Skin of body (tissue), 2 donors: ENCODE results near the gene NCBP1. TPM values are rescaled to one million over a fixed set of nuclear protein-coding genes. Genes with fewer than 3 reads are reported as not detected.
A peak's percentile ranks its signal among the peaks of the same experiment; 100 is the strongest.
"Not testable (repeated sequence)": the region's sequence is repeated elsewhere in the genome, so short reads cannot be mapped to it uniquely, and the experiment has no call there.

Experiments
- DNase-seq: peaks from one replicate; lab custom pipeline; 2025; lab: John Stamatoyannopoulos, UW
- total RNA-seq: library from RNA; depleted of rRNA; stranded (reverse); fragments of >200 nt; gene quantifications from one replicate; pipeline ENCODE4 v1.2.3, GENCODE V29; 2014

NCBP1 gene, protein sequence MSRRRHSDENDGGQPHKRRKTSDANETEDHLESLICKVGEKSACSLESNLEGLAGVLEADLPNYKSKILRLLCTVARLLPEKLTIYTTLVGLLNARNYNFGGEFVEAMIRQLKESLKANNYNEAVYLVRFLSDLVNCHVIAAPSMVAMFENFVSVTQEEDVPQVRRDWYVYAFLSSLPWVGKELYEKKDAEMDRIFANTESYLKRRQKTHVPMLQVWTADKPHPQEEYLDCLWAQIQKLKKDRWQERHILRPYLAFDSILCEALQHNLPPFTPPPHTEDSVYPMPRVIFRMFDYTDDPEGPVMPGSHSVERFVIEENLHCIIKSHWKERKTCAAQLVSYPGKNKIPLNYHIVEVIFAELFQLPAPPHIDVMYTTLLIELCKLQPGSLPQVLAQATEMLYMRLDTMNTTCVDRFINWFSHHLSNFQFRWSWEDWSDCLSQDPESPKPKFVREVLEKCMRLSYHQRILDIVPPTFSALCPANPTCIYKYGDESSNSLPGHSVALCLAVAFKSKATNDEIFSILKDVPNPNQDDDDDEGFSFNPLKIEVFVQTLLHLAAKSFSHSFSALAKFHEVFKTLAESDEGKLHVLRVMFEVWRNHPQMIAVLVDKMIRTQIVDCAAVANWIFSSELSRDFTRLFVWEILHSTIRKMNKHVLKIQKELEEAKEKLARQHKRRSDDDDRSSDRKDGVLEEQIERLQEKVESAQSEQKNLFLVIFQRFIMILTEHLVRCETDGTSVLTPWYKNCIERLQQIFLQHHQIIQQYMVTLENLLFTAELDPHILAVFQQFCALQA
- total RNA-seq: 32.7 TPM

DNA sequence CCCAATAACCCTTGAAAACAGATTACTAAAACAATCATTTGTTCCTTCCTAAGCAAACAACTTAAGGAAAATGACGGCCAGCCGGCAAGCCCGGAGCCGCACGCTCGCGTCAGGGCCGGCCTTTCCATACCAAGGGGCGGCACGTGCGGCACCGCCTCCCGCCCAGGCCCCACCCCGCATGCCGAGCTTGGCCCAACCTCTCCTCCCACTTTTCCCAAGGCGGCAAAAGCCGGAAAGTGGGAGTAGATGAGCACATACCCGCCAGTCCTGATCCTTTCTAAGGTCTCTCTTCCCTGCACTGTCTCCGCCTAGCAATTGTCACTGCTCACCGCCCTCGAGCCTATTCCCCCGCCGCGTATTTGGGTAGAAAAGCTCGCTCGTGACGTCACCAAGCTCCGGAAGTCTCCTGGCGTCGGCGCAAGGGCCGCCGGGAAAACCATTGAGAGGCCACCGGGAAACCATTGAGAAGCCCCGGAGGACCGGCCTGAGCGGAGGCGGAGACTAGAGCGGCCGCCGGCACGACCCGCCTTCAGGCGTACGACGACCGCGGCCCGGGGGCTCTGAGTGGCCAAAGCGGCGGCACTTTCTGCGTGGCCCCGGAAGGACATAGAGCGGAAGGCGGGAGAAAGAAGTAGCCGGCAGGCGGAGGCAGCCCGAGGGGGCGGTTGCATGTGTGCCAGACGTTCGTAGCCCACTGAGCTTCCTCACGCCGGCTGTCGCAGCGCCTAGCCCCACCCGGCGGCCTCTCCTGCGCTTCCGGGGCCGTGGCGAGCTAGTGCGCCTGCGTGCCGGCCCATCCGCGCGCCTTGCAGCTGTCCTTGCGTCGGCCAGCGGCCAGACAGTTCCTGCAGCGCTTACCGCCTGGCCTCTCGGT is at the start of gene NCBP1, which contains the start of gene TSTD2:
Gene NCBP1 (plus strand): TSS at position 837 of the 874 bp plus-strand sequence. CDS start 61 bp downstream, outside the sequence.
Gene TSTD2 (minus strand): TSS at position 384 of the 874 bp plus-strand sequence. CDS start 5,806 bp downstream, outside the sequence.
- DNase-seq: peak; percentile 97

DNA sequence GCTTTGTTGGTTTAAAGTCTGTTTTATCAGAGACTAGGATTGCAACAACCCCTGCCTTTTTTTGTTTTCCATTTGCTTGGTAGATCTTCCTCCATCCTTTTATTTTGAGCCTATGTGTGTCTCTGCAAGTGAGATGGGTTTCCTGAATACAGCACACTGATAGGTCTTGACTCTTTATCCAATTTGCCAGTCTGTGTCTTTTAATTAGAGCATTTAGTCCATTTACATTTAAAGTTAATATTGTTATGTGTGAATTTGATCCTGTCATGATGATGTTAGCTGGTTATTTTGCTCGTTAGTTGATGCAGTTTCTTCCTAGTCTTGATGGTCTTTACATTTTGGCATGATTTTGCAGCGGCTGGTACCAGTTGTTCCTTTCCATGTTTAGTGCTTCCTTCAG is 48.8 kb upstream of the NCBP1 start:
- DNase-seq: not testable (repeated sequence)

DNA sequence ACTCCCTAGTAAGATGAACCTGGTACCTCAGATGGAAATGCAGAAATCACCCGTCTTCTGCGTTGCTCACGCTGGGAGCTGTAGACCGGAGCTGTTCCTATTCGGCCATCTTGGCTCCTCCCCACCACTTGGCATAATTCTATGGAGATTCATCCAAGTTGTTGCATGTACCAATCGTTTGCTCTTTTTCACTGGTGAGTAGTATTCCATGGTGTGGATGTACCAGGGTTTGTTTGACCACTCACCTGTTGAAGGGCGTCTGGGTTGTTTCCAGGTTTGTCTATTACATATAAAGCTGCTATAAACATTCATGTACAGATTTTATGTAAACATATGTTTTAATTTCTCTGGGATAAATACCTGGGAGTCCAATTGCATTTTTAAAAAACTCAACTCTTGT is 46.7 kb upstream of the NCBP1 start:
- DNase-seq: not testable (repeated sequence)

DNA sequence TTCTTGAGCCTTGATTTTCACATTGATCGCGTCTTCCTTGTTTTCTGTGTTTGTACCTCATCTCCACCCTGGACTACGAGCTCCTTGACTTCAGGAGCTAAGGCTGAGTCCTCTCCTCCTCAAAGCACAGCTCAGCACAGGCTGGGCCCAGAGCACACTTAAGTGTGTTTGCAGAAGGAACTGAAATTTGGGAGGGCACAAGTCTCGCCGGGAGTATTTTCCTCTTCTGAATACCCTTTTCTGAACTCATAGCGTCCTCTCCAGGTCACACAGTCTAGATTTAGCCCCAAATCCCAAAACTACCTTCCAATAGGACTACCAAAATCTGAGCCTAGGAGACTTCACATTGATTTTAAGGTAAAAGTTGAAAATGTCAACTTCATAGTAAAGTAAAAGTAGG is 42.1 kb upstream of the NCBP1 start:
- DNase-seq: no peak

DNA sequence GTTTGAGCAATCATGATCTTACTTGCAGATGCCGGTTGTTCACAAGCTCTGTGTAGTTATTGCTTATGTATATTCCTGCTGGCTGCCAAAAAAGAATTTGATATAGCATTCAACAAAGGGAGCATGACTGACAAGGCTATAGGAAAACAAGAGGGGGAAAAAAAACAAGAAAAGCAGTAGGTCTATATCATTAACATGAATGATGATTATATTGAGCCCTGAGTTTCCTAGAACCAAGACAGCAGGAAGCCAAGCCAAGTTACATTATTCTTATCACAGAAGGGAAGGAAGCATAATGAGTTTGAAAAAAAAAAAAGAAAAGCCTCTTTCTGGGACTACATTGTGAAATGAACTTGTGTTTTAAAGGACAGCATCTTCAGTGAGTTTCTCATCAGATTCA is 41.5 kb upstream of the NCBP1 start:
- DNase-seq: no peak

DNA sequence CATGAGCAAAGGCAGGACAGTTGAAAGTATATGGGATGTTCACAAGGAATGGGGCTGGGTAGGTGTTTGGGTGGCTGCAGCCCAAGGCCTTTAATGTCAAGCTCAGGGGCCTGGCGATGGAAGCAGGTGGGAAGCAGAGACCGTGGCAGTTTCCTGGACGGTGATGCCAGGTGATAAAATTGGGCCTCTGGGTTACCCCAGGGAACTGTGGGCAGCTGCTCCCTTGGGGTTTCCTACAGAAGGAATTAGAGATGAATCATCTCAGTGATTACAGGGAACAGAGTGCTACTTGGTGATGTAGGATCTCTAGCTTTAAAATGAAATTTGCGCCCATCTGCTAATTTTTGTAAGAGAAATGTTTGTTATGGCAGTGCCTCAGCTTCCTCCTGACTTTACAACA is 39.7 kb upstream of the NCBP1 start:
- no peak for DNase-seq

DNA sequence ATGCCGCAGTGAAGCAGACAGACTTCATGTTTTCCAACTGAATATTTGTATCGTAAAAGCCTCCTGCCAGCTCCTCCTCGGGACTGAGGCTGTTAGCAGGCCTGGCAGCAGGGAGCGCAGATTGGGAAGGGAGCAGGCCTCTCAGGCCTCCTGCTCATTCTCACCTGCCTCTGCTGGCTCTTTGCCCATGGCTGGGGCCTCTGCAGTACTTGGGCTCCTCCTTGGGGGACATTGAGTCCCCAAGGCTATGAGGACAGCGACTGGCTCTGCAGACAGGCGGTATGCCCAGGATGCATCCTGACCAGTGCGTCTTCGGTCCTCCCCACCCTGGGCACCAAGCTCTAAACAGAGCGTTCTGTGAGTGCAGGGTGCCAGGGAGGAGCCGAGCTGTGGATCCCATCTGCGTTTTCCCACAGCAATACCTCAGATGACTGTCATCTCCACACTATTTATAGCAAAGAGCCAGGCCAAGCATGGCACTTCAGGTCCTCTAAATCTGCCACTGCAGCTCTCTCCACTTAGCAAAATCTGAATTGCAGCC is 39.2 kb upstream of the NCBP1 start:
- DNase-seq: no peak

DNA sequence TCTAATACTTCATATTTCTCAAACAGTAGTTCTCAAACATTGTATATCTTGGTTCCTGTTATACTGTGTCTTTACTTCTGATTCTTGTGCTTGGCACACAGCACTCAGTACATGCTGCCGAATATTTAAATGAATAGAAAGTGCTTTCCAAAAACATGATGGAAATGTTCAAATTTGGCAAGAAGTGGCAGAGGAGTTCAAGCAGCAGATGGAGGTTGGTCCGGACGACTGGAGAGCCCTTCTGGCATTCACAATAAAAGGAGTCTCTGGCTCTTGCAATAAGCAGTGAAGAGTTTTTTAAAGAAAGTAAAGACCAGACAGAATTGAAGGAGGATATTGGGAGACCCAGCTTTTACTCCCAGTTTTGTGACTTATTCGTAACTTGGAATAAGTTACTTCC is 36.7 kb upstream of the NCBP1 start:
- DNase-seq: no peak

DNA sequence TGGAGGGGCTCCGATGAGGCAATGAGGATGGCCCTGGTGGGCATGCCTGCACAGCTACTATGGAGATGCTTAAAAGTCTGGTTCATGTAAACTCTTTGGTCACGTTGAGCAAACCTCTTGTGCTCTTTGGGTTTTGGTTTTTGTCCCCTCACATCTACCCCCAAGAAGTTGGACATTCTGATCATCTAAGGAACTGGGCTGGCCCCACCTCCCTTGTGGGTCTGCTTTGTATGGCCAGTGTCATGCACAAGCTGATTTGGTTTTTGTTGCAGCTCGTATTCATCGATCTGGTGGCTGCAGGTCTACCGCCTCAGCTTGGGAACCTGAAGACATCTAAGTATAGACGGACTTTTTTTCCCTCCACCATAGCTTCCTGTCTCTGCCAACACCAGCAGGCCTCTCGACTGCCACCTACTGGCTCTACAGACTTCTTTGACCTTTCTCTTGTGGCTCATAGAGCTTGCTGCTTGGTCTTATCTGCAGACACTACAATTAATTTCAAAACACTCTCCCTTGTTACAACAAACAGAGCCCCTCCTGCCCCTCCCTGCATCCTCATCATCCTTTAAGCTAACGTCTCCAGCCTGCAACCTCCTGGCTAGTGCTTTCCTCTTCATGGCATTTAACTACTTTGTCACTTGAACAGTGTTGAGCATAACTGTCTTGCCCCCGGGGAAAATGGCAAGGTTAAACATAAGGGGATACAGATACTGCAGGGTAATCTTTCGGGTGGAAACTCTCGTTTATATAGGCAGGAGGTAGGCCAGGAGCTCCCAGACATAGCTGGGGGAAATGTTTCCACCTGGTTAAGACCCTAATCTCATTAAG is 34.9 kb upstream of the NCBP1 start:
- peak; percentile 39 for DNase-seq

DNA sequence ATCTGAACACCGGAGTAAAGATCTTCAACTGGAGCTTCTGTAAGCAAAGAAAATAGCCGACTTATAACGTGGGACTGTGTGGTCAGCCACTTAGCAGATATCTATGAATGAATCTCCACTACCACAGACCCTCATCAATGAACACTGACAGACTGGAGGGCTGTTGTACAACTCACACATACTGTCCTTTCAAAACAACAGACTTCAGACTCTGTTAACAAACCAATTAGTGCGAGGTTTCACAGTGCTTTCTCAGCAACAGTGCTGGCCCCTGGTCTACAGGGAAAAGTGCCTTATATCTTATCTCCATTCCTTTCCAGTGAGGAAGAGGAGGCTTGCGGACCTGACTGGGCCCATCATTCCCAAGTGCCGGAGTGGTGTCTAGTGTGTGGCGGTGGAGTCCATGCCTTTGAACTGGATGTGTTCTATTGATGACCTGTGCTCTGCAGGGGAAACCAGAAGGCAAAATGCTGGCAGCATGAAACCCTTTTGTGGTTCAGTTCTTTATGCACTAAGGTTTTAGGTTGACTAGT is 34.2 kb upstream of the NCBP1 start:
- DNase-seq: no peak

DNA sequence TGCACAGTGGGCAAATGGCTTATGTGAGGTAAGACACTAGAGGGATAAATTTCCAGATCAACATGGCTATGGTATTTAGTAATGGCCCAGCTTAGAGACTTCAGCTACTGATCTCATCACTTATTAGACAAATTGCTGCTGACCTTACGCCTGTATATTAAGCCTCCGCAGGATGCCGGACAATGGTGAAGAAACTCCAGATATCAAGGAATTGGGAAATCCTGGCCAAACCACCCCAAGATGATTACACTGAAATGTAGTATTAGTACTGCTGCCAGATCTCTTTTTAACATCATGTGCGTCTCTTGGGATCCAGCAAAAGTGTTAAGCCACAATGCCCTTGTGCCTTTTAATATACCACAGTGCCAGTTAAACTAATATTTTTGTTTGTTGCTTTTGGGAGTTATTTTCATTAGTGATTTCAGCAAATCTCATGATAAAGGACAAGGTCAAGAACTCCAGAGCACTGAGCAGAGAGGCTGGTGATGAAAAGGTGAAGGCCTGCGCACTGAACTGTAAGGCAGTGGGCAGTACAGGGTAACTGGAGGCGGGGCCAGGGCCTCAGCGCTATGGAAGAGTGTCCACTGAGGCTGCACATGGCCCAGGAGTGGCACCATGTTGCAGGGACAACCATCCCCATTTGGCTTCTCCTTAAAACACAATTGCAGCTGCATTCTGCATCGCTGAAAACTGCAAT is 32.9 kb upstream of the NCBP1 start:
- no peak for DNase-seq

DNA sequence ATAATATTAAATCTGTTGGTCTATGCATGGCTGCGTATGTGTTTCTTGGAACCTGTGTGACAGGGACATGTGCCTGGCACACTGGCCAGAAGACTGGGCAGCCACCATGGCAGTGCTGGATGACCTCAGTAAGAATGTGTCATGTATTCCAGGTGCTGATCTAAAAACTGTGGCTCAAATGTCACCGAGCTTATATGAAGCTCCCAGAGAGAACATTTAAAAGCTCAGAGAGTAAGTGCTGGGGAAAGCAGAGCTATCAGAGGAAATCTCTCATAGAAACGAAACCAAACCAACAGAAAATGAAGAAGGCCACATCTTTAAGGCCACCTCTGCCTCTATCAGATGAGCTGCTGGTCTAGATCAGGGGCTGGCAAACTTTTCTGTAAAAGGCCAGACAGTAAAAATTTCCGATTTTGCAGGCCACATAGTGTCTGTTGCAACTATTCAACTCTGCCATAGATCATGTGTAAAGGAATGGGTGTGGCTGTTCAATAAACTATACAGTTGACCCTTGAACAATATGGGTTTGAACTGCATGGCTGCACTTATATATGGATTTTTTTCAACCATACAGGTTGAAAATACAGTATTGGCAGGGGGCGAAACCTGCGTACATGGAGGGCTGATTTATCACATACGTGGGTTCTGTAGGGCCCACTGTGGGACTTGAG is 32.3 kb upstream of the NCBP1 start:
- no peak for DNase-seq

DNA sequence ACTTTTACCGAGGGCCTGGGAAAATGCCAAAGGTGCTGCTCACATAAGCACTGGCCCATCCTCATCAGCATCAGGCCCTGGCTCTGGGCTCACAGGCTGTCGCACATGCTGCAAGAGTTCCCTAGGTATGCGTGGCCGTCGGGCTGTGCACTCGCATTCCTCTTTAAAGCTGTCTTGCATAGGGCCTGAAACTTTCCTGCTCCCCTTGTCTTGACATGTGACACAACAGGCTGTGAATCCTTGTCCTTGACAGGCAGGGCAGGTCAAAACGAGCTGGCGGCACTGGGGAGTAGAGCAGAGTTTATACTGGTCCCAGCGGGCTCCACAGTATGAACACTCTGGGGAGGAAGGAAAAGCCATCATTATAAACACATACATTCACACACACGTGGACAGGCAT is 31.2 kb upstream of the NCBP1 start:
- no peak for DNase-seq

DNA sequence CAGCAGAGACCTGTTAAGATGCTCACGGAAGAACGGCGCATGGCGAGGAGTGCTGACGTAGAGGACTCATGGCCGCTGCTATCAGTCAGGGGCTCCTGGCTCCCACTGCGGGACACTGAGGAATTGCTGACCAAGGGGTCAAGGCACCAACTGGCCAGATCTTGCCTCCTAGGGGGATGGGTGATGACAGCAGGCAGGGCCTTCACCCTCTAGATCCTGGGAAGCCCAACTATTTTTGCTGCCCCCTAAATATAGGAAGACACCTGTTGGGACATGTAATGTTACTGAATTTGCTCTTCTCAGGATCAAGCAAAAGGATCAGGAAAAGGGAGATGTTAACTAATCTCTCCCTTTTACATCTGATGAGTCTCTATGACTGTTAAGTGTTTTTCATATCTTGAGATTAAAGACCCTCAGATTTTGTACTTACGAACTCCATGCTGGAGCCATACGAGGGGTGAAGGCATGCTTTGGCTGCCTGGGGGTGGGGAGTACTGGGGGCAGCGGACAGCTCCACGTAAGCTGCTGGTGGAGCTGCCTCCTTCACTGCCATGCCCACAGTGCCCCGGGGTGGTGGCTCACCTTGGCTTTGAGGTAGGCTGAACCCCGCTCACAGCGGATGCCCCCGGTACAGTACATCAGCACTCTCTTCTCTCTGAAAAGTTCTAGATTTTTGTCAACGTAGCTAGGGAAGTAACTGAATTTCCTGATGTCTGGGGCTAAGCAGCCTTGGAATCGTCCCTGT is 28.5 kb upstream of the NCBP1 start:
- no peak for DNase-seq

DNA sequence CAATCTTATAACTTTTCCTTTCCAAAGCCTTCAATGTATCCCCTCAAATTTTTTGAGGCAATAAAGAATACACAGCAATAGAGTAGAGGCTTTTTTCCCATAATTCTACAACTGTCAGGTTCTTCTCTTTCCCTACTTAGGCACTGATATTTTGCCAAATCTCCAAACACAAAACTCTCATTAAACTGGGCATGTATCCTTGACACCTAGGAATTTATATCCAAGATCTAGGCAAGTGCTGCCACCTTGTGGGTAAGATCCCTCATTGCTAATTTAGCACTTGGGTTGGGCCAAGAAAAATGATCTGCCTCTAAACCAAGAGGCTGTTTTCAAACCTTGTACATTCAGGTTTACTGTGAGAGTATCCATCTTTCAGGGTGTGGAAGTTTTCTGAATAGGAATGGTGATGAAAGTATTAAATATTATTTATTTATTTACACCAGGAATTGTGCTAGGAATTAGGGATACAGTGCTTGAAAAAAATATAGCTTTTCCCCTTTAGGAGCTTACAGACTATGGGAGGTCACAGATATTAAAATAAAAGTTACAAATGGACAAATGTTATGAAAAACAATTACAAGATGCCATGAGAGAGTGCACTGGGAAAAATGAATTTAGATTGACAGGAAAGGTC is 18.1 kb upstream of the NCBP1 start:
- DNase-seq: peak; percentile 18

DNA sequence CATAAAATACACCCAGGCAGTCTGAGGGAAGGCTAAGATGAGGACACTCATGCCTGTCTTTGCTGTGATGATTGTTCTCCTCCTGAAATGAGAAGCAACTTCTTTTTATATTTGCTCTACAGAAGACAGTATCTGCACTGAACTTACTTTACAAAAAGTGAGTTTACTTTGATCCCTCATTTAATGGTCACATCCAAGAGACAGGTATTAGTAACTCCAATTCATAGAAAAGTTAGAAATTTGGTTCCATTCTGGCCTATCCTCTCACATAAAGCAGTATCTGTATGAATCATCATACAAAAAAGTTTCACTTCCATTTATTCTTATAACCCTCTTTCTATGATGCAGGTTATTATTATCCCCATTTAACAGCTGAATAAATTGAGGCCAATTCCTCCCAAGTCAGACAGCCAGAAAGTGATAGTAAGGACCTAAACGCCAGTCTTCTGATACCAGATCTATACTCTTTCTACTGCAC is 15.6 kb upstream of the NCBP1 start:
- no peak for DNase-seq

DNA sequence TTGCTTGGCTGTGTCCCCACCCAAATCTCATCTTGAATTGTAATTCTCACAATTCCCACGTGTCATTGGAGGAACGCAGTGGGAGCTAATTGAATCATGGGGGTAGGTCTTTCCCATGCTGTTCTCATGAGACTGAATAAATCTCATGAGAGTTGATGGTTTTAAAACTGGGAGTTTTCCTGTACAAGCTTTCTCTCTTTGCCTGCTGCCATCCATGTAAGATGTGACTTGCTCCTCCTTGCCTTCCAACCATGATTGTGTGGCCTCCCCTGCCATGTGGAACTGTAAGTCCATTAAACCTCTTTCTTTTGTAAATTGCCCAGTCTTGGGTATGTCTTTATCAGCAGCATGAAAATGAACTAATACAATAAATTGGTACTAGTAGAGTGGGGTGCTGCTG is 13.6 kb upstream of the NCBP1 start:
- not testable (repeated sequence) for DNase-seq

DNA sequence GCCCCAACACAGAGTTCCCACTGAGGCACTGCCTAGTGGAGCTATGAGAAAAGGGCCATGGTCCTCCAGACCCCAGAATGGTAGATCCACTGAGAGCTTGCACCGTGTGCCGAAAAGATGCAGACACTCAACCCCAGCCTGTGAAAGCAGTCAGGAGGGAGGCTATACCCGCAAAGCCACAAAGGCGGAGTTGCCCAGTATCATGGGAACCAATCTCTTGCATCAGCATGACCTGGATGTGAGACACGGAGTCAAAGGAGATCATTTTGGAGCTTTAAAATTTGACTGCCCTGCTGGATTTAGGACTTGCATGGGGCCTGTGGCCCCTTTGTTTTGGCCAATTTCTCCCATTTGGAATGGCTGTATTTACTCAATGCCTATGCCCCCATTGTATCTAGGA is 11.1 kb upstream of the NCBP1 start:
- not testable (repeated sequence) for DNase-seq
